GM06990 (cell line): ENCODE measurements around the gene KLF9.

ENCODE experiments used
- DNase-seq: peaks from one replicate; pipeline ENCODE4 v3.0.0-alpha.2; 2011; ENCODE audit not compliant: insufficient read length; ENCODE audit errors: extremely low read depth
- H3K27me3 ChIP-seq: replicated peaks from 2 replicates; pipeline ENCODE4 v1.6.0; 2011; ENCODE audit warnings: low read length; ENCODE audit not compliant: control insufficient read depth, insufficient read depth
- H3K36me3 ChIP-seq: 2 replicates; pipeline ENCODE4 v1.5.1; 2011; ENCODE audit warnings: low read length; ENCODE audit not compliant: control insufficient read depth, insufficient read depth
- H3K4me3 ChIP-seq: replicated peaks from 2 replicates; pipeline ENCODE4 v1.5.1; 2011; ENCODE audit warnings: low read depth, mild to moderate bottlenecking, control low read depth, low read length
- TF ChIP-seq, protein P1 (sequence below): IDR thresholded peaks from 2 replicates; pipeline ENCODE4 v1.5.1; 2011; ENCODE audit warnings: low read length, control low read depth, mild to moderate bottlenecking, inconsistent platforms; ENCODE audit not compliant: insufficient read depth, poor library complexity, severe bottlenecking

Gene KLF9

DNA sequence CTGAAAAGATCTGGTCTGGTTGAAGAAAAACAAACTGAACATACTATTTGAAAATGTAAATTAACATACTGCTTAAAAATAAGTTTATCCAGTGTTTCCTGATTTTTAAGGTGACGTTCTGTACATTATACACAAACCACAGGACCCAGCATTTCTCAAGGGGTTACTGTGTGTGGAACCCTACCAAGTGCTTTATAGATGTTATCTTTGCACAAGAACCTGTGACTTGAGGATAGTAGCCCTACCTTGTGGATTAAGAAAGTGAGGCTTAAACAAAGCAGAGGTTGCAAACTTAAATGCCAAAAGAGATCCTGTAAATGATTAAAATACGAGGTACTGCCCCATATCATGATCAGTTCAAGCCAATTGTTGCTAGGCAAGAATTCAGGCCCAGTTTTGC lies 4.7 kb downstream of the KLF9 start:
- Histone ChIP-seq H3K4me3 (no peak overlapping the region), H3K27me3 (no peaks in the 10 kb centered on the region), H3K36me3 (no peaks in the 10 kb centered on the region)
- DNase-seq = no peak
- TF ChIP-seq, protein P1, sequence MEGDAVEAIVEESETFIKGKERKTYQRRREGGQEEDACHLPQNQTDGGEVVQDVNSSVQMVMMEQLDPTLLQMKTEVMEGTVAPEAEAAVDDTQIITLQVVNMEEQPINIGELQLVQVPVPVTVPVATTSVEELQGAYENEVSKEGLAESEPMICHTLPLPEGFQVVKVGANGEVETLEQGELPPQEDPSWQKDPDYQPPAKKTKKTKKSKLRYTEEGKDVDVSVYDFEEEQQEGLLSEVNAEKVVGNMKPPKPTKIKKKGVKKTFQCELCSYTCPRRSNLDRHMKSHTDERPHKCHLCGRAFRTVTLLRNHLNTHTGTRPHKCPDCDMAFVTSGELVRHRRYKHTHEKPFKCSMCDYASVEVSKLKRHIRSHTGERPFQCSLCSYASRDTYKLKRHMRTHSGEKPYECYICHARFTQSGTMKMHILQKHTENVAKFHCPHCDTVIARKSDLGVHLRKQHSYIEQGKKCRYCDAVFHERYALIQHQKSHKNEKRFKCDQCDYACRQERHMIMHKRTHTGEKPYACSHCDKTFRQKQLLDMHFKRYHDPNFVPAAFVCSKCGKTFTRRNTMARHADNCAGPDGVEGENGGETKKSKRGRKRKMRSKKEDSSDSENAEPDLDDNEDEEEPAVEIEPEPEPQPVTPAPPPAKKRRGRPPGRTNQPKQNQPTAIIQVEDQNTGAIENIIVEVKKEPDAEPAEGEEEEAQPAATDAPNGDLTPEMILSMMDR = no peak

DNA sequence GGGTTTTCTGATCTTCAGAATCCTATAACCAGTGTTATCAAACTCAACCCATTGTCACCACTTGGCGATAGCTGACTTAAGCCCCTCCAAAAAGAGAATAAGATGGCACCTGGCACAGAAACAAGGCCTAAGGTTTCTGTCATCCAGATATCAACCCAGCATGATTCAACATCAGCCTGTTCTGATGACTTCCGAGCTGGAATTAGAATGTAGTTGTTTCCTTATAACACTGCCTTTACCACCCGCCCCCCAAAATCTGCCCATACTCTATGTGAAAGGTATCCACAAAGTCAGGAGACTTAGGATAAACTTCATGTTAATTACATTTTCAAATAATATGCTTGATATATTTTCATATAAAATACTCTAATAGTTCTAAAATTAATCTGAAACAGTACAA lies 5.2 kb downstream of the KLF9 start:
- TF ChIP-seq, protein P1 = no peak
- Histone ChIP-seq H3K4me3 (no peak overlapping the region), H3K36me3 (no peaks in the 10 kb centered on the region), H3K27me3 (no peaks in the 10 kb centered on the region)
- no peak for DNase-seq

DNA sequence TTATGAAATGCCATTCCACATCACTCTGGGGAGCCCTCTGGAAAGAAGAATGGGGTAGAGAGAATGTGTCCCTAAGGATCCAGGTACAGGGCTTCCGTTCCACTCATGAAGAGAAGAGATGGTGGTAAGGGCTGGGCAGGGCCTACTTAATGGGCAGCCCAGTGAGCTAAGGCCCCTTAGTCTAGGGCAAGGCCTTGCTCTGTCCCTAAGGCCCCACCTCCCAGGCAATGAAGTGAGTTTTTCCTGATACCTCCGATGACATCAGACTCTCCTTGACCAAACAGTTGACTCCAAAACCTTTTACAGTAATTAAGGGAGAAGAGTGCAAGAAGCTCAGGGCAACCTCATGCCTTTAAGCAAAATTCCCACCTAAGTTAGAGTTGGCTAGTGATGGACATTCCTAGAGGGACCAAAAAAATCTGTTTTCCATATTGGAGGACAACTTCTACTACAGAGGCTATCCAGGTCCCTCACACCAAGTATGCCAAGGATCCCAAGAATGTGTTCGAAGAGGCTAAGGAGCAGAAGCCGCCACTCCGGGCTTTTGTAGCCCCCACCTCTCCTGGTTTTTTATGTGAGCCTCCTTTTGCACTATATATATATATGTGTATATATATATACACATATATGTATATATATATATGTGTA lies 5.9 kb downstream of the KLF9 start:
- H3K36me3 ChIP-seq = no peaks in the 10 kb centered on the region
- DNase-seq = no peak
- H3K27me3 ChIP-seq = no peaks in the 10 kb centered on the region
- H3K4me3 ChIP-seq = no peak overlapping the region
- TF ChIP-seq, protein P1 = no peak

DNA sequence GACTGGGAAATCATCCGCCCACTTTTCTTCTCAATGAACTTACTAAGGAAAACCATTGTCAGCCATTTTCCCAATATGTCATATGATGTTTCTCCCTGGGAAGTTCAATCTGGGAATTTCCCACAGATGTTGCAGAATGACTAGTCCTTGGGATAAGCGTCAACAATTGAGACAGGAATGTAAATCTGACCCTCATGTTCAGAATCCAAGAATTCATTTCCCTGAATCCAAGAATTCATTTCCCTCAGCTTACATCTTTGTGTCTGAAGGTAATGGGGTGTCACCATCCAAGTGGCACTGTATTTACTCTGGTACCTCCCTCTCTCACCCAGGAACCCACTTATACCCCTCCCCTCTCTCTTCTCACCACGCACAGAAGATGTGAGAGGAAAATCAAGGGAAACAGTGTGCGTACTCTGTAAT lies 7.4 kb downstream of the KLF9 start:
- no peaks in the 10 kb centered on the region for H3K27me3 ChIP-seq
- TF ChIP-seq, protein P1 = no peak
- H3K4me3 ChIP-seq = no peak overlapping the region
- H3K36me3 ChIP-seq = no peaks in the 10 kb centered on the region
- DNase-seq = no peak

DNA sequence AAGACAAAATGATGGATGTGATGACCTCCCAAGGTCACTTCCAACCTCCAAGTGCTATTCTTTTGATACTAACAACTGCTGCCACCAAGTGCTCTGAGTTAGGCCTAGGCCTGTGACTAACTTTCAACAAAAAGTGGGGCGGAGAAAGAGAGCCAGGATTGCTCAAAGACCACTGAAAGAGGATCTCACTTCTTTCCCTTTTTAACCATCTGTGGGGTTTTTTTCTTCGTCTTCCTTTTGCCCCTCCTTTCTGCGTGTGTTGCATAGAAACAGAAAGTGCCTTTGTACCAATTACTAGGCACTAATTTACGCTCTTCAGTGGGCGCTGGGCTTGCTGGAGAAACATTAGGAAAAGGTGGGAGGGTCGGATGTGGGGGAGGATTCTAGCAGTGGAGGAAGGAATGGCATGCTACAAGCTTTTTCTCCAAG lies 8.0 kb downstream of the KLF9 start:
- H3K36me3 ChIP-seq = no peaks in the 10 kb centered on the region
- TF ChIP-seq, protein P1 = no peak
- no peaks in the 10 kb centered on the region for H3K27me3 ChIP-seq
- no peak for DNase-seq
- no peak overlapping the region for H3K4me3 ChIP-seq
